Tibial nerve (tissue), 4 donors: Measurements from ENCODE around the gene PPT2. TPM values are rescaled to one million over a fixed set of nuclear protein-coding genes. Genes with fewer than 3 reads are reported as not detected.

Experiments
- DNase-seq, 2 donors: peaks; one replicate each; pipeline ENCODE4 v3.0.0-alpha.2; 2019; ENCODE audit warnings: low spot score in 2 of 2
- H3K27ac ChIP-seq, 4 donors: fragments of 200-600 bp; sonication (generic) in 3 of 4; one replicate each; pipeline ENCODE4 v1.5.1; 2017 to 2019; ENCODE audit warnings: mild to moderate bottlenecking in 1 of 4
- H3K27me3 ChIP-seq, 2 donors: fragments of 200-600 bp; sonication (generic) in 1 of 2; one replicate each; pipeline versions ENCODE4 v1.5.1 to v1.6.0; 2017 to 2019
- H3K36me3 ChIP-seq, 3 donors: fragments of 200-600 bp; sonication (generic); one replicate each; pipeline ENCODE4 v1.5.1; 2018 to 2019
- H3K4me1 ChIP-seq, 4 donors: fragments of 200-600 bp; sonication (generic) in 3 of 4; one replicate each; pipeline ENCODE4 v1.5.1; 2017 to 2019
- H3K4me3 ChIP-seq, 4 donors: fragments of 200-600 bp; sonication (generic) in 3 of 4; one replicate each; pipeline ENCODE4 v1.5.1; 2017 to 2019; ENCODE audit warnings: mild to moderate bottlenecking in 1 of 4, moderate library complexity in 1 of 4
- H3K9me3 ChIP-seq, 4 donors: fragments of 200-600 bp; sonication (generic) in 3 of 4; one replicate each; pipeline ENCODE4 v1.5.1; 2017 to 2019
- EP300 ChIP-seq, 2 donors: sonication (generic); formaldehyde crosslinking; IDR thresholded peaks; one replicate each; pipeline ENCODE4 v1.6.1; 2017; ENCODE audit warnings: antibody characterized with exemption in 2 of 2, mild to moderate bottlenecking in 1 of 2
- POLR2A ChIP-seq, 2 donors: fragments of 450-650 bp; IDR thresholded peaks; one replicate each; pipeline ENCODE4 v1.6.1; 2017; ENCODE audit warnings: antibody characterized with exemption in 2 of 2, mild to moderate bottlenecking in 2 of 2, moderate library complexity in 2 of 2
- WGBS, 2 donors: methylation state at CpG; one replicate each; pipeline ENCODE4 v1.1.5; 2018; 5-methylcytosine and 5-hydroxymethylcytosine counted together
- total RNA-seq, 4 donors: library from RNA; depleted of rRNA; stranded (reverse); fragments of >200 nt; gene quantifications; one replicate each; pipeline ENCODE4 v1.1.0, GENCODE V29; 2016
- TF ChIP-seq, protein P1 (sequence below), 5 experiments: fragments of 200-600 bp in 3 of 5; fragments of 450-650 bp in 2 of 5; sonication (generic) in 3 of 5; IDR thresholded peaks; one replicate each; pipeline ENCODE4 v1.5.1; 2016 to 2019; ENCODE audit warnings: antibody characterized with exemption in 5 of 5, mild to moderate bottlenecking in 3 of 5, moderate library complexity in 2 of 5

The PPT2 gene
- total RNA-seq, 4 donors from 2014 or later: 33.0 to 75.2 (median 40.1) TPM

DNA sequence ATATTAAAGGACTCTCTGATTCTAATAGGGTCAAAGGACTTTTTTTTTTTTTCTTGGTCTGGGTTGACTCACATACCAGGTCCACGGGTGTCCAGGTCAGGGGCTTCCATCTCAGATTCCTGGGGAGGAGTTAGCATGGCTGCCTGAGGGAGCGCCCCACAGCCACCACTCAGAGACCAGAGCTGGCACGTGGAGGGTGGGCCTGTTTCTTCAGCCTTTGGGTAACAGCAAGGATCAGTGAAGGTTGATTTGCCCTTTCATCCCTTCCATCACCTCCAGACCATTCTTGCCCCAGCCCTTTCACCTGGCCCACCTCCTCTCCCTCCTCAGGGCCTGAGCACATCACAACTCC lies 44.4 kb downstream of the PPT2 start:
- no peaks in the 10 kb centered on the region for H3K9me3 ChIP-seq
- peaks cover 0 to 30% (median 25%) of the 10 kb centered on the region in 4 donors for H3K4me1 ChIP-seq
- 69 to 75% methylated on average over 3 of the region's 3 CpGs for WGBS, 2 donors
- H3K27me3 ChIP-seq: no peaks in the 10 kb centered on the region
- TF ChIP-seq, protein P1, sequence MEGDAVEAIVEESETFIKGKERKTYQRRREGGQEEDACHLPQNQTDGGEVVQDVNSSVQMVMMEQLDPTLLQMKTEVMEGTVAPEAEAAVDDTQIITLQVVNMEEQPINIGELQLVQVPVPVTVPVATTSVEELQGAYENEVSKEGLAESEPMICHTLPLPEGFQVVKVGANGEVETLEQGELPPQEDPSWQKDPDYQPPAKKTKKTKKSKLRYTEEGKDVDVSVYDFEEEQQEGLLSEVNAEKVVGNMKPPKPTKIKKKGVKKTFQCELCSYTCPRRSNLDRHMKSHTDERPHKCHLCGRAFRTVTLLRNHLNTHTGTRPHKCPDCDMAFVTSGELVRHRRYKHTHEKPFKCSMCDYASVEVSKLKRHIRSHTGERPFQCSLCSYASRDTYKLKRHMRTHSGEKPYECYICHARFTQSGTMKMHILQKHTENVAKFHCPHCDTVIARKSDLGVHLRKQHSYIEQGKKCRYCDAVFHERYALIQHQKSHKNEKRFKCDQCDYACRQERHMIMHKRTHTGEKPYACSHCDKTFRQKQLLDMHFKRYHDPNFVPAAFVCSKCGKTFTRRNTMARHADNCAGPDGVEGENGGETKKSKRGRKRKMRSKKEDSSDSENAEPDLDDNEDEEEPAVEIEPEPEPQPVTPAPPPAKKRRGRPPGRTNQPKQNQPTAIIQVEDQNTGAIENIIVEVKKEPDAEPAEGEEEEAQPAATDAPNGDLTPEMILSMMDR (IDR thresholded peaks at IDR 0.05): no peak
- TF ChIP-seq POLR2A (IDR thresholded peaks at IDR 0.05) (no peak), EP300 (IDR thresholded peaks at IDR 0.05) (no peak)
- no peak overlapping the region for H3K4me3 ChIP-seq
- no peak for DNase-seq
- no peaks in the 10 kb centered on the region for H3K36me3 ChIP-seq
- H3K27ac ChIP-seq: peak overlapping the region in 2 of 4 donors; percentile 99 to 100

DNA sequence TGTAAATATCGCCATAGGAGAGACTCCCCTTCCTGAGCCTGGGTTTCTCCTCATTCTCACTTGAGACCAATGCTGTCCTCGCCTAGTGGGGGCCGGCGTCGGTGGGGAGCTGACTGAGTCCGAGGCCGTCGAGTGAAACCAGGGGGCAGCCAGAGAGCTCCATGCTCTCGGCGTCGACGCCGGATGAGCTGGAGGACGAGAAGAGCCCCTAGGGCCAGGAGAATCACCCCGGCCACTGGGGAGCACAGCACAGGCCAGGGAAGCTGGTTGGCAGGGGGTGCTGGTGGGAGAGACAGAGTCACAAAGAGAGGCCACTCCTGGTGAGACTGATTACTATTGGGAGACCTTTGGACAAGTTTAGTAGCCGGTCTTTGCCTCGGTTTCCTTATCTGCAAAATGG lies 44.9 kb downstream of the PPT2 start:
- no peaks in the 10 kb centered on the region for H3K27me3 ChIP-seq
- no peaks in the 10 kb centered on the region for H3K36me3 ChIP-seq

DNA sequence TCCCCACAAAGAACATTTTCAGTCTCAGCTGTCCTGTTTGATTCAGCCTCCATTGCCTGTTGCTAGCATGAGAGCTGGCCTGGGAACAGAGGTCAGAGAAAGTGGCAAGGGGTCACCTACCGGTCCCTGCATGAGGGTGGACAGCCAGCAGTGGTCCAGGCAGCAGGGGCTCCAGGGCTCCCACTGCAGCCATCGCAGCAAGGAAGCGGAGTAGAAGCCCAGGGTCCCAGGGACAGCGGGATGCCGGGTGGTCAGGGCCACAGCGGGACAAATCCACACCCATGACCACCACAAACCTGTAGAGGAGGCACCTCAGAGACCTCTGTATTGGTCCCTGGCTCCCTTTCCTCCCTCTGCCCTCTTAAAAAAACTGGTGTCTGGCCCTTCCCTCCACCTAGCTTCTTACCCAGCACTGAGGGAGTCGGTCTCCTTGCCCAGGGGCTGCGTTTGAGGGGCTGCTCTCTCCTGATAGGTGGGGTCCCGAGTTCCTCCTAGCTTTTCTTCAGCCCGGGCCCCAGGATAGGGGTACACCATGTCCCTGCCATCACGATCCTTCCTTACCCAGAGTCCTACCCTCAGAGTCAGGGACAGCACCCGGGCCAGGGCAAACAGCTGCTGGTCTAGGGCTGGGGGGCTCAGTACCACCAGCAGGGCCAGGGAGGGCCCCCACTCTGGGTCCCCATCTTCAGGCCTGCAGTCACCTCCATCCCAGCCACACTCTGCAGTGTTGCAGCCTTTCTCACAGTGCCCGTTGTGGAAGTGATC lies 47.0 kb downstream of the PPT2 start:
- no peak for DNase-seq
- Histone ChIP-seq H3K36me3 (no peaks in the 10 kb centered on the region), H3K9me3 (no peaks in the 10 kb centered on the region), H3K4me3 (no peak overlapping the region), H3K4me1 (peaks cover 0 to 11% (median 11%) of the 10 kb centered on the region in 4 donors), H3K27ac (peak overlapping the region in 2 of 4 donors; percentile 42 to 48), H3K27me3 (no peaks in the 10 kb centered on the region)
- WGBS, 2 donors: 88 to 89% methylated on average over 12 to 13 of the region's 13 CpGs
- no peak for TF ChIP-seq POLR2A (IDR thresholded peaks at IDR 0.05)
- TF ChIP-seq EP300 (IDR thresholded peaks at IDR 0.05): no peak
- TF ChIP-seq, protein P1 (IDR thresholded peaks at IDR 0.05): no peak

More for the DNA sequence above, 44.9 kb downstream of the PPT2 start:
- Histone ChIP-seq H3K27ac (peak overlapping the region in 1 of 4 donors; percentile 100), H3K4me3 (no peak overlapping the region), H3K9me3 (no peaks in the 10 kb centered on the region), H3K4me1 (peaks cover 0 to 24% (median 22%) of the 10 kb centered on the region in 4 donors)
- DNase-seq: no peak
- 87 to 89% methylated on average over 17 of the region's 17 CpGs for WGBS, 2 donors
- TF ChIP-seq, protein P1 (IDR thresholded peaks at IDR 0.05): no peak
- no peak for TF ChIP-seq EP300 (IDR thresholded peaks at IDR 0.05)
- no peak for TF ChIP-seq POLR2A (IDR thresholded peaks at IDR 0.05)

DNA sequence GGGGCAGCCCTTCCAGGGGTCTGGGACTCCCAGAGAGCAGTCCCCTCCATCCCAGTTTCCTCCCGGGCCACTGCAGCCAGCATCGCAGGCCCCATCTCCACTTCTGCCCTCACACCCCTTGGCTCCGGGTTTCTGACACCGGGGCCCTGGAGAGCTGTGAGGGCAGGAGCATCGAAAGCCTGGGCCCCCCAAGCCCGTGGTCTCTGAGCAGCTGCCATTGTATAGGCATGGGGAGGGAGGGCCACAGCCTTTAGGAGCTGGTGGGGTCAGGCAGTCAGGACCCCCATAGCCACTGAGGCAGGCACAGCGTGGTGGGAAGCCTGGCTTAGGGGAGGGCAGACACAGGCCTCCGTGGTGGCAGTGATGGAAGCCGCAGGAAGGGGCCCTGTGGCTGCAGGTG lies 48.2 kb downstream of the PPT2 start:
- Histone ChIP-seq H3K36me3 (no peaks in the 10 kb centered on the region), H3K4me1 (peaks cover 0 to 6% (median 5%) of the 10 kb centered on the region in 4 donors), H3K27me3 (no peaks in the 10 kb centered on the region), H3K9me3 (no peaks in the 10 kb centered on the region), H3K27ac (peak overlapping the region in 2 of 4 donors; percentile 48 to 55), H3K4me3 (no peak overlapping the region)
- no peak for TF ChIP-seq POLR2A (IDR thresholded peaks at IDR 0.05)
- TF ChIP-seq, protein P1 (IDR thresholded peaks at IDR 0.05): no peak
- no peak for TF ChIP-seq EP300 (IDR thresholded peaks at IDR 0.05)
- no peak for DNase-seq
- 70 to 74% methylated on average over 9 of the region's 9 CpGs for WGBS, 2 donors

DNA sequence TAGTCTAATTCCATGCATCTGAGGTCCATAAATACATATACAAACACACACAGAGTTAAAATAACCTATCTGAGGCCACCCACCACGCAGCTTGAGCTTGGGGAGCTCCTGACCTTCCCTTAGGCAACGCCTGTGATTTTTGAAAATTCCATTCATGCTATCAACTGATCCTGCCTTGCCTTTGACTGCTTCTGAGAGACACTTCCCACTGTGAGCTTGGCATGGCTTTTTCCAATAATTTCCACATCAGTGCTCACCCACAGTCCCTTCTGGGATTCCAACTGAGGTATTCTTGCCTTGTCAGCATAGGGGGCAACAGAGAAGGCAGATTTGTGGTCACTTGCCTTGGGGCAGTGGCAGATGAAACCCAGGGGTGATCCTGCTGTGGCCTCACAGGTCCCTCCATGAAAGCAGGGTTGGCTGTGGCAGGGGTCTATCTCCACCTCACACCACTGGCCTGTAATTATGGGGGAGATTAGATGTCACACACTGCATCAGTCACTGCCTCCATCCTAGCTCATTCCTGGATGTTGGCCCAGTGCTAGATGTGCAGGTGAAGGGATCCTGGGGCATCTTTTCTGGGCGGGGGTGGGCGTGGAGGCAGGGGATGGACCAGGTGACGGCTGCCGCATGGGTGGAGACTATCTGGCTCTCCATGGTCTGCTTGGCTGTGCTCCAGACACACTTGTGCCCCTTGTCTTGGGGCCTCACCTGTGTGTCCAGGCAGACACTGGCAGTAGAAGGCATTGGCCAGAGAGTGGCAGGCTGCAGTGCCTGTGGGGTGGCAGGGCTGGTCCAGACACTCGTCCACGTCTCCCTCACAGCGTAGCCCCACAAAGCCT lies 49.7 kb downstream of the PPT2 start:
- no peak for DNase-seq
- peak overlapping the region in 2 of 4 donors; percentile 54 to 59 for H3K27ac ChIP-seq
- no peaks in the 10 kb centered on the region for H3K36me3 ChIP-seq

More for the DNA sequence above, 49.7 kb downstream of the PPT2 start:
- Histone ChIP-seq H3K4me3 (no peak overlapping the region), H3K9me3 (no peaks in the 10 kb centered on the region), H3K4me1 (no peaks in the 10 kb centered on the region), H3K27me3 (no peaks in the 10 kb centered on the region)
- WGBS, 2 donors: 71 to 76% methylated on average over 5 to 9 of the region's 9 CpGs
- TF ChIP-seq POLR2A (IDR thresholded peaks at IDR 0.05): no peak
- peak in 1 of 2 donors; percentile 29 for TF ChIP-seq EP300 (IDR thresholded peaks at IDR 0.05)
